Activated gamma-delta T cell treated with anti-CD3 and anti-CD28 coated beads, Interleukin-2, amount 50 U/mL, for 16 hours (primary cell): ENCODE measurements around the gene NRP1.

Source experiments
- DNase-seq: peaks from one replicate; pipeline ENCODE4 v3.0.0-alpha.2; 2020; ENCODE audit warnings: low read depth

Gene NRP1

GRCh38 chr10:33212061-33212748, 122.3 kb downstream of the NRP1 start:
- DNase-seq = no peak

- no peak for DNase-seq
These were observed 123.2 kb downstream of the NRP1 start for GRCh38 chr10:33211106-33211878.

DNA sequence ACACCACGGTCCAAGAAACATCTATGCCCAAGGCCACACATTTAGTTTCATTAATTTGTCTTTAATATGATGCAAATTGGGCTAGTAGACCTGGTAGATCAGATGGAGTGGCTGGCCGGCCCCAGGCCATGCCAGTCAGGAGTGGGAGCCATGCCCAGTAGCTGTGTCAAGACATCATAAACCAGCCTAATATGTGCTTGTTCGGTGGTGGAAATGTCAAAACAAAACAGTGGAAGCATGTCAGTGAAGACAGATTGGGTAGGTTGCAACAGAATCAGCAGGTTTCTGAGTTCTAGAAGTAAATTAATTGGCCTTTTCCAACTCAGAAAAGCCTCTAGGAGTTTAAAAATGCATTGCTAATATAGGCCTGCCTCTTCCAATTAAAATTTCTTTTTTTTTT, 124.7 kb downstream of the NRP1 start:
- no peak for DNase-seq

DNA sequence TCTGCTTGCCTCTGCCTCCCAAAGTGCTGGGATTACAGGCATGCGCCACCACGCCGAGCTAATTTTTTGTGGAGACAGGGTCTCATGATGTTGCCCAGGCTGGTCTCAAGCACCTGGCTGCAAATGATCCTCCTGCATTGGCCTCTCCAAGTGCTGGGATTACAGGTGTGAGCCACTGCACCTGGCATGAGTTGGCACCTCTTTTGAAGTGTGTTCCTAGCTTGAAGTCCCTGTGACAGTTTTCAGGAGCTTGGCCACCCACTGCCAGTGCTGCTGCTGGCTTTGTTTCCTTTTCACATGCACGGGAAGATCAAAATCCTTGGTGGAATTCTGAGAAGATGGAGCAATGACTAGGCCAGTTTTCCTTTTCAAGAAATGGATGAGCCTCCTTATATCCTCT, 126.3 kb downstream of the NRP1 start:
- DNase-seq = no peak

- no peak for DNase-seq
These were observed 130.4 kb downstream of the NRP1 start for GRCh38 chr10:33204031-33204430.

DNA sequence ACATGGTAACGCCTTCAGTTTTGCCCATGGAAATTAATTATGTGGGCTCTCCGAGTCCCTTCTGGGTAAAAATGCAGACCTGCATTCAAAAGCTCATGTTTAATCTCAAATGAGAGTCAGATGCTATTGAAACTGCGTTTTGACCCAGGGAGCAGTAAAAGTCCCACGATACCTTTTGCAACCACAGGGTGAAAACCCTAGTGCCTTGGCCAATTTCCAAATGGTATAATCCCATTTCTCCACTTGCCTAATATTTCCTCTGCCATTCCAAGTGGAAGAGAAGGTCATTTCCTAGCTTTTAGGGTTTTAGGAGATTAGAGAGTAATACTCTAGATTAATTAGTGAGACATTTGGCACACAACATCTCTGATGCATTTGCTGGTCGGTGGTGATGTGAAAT, 132.5 kb downstream of the NRP1 start:
- DNase-seq = no peak

- no peak for DNase-seq
These were observed 133.2 kb downstream of the NRP1 start for GRCh38 chr10:33201056-33201780.

GRCh38 chr10:33199731-33200232, 134.7 kb downstream of the NRP1 start:
- no peak for DNase-seq

- DNase-seq = no peak
These were observed 135.9 kb downstream of the NRP1 start for GRCh38 chr10:33198610-33199009.

DNA sequence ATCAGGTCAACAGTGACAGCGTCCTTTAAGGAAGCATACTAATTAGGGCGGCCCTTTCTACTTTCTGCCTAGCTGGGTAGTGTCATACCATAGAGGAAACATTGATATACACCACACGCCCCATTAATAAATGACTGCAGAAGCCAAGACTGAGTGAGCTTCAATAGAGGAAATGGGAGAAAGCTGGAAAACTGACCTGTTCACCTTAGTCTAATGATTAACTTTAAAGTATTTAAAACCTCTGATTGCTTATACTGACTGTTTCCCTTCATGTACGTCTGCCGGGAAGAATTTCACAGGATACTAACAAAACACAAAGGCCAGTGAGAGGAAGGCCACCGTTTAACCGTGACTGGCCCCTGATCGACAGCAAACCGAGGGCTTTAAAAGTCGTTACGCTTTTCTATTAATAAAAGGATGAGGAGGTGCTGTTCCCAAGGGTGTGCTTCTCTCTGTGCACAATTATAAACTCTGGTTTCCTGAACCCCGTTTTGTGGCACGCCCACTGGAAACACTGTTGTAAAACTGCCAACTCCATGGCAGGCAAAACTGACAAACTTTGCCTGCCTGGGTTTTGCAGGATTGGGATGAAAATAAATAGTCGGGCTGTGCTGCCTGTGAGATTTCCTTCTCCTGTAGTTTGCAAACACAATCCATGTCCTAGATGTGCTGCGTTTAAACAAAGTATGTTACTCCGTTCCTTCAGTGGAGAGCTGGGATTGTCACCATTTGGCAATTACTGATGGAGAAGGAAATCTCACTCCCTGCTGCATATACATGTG, 137.6 kb downstream of the NRP1 start:
- DNase-seq = no peak

- no peak for DNase-seq
These were observed 138.1 kb downstream of the NRP1 start for GRCh38 chr10:33196377-33196706.

- DNase-seq = no peak
These were observed 138.7 kb downstream of the NRP1 start for GRCh38 chr10:33195608-33196376.

GRCh38 chr10:33193701-33194521, 140.6 kb downstream of the NRP1 start:
- no peak for DNase-seq

- peak; percentile 39 for DNase-seq
These were observed 141.3 kb downstream of the NRP1 start for GRCh38 chr10:33193057-33193700.

DNA sequence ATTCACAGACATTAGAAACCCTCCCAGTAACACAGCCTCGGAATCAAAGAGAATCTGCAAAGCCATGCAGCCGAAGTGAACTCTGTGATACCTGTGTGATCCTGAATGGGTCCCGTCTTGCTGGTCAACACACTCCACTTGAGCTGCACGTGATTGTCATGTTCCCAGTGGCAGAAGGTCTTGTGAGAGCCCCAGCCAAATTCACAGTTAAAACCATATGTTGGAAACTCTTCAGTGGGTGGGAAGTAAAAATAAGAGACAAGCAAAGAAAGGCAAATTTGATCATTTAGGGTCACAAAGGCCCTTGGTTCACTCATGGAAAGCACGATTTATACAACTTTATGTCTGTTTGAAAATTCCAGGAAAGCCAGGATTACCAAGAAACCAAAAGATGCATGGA, 142.3 kb downstream of the NRP1 start:
- no peak for DNase-seq

DNA sequence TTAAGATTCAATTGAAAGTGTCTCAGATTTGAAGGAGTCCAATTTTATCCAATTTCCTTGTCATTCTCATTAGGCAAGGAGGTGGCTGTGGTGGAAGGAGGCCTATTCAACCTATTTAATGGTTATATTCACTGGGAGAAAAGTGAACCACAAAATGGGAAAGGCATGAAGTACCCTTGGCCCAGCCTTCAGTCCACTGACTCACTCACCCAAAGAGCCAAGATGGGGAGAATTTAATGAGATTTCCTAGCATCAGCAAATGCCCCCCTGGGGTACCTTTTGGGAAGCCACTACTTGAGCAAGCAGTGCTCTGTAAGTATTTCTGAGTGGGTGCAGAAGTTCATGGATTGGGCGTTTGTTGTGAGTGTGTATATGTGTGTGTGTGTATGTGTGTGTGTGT, 144.1 kb downstream of the NRP1 start:
- DNase-seq = no peak

GRCh38 chr10:33189808-33190207, 144.7 kb downstream of the NRP1 start:
- DNase-seq = no peak

- no peak for DNase-seq
These were observed 145.1 kb downstream of the NRP1 start for GRCh38 chr10:33189363-33189762.

DNA sequence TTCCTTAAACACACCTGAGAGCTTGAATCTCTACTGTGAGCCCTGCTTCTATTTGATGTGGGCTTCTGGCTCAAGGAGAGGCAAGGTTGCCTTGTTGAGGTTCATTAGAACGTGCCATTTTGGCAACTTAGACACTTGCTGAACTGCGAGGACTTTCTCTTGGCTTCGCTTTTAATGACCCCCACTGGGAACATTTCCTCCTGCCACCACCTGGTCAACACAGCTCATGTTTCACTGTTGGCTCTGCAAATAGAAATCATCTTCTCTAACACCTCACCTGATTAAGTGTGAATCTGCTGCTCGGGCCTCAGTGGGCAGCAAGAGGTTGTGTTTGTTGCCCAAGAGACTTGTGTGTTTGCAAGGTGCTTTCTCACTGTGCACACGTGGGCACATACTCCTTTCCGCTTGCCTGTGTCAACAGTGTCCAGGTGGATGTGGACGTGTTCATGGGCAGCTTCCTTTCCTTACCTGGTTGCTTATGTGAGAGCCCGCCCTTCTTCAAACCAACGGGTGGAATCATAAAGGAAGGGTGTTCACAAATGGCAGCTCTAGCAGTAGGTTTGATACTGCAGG, 147.0 kb downstream of the NRP1 start:
- no peak for DNase-seq

DNA sequence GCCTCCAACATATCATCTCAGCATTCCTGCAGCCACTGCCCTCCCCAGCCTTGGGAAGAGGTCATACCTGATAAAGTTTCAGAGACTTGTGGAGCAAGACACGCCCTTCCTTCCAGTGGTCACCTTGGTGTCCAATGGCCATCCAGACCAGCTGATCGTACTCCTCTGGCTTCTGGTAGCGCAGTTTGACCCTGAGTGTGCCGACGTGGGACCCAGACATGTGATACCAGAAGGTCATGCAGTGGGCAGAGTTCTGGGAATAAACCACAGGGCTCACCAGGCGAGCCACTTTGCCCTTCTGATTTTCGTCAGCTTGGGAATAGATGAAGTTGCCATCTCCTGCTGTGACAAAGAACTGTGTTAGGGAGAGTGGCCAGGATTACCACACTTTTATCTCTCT, 148.3 kb downstream of the NRP1 start:
- no peak for DNase-seq
